OCI-LY3 (cell line): ENCODE data around the gene STARD9.

Source experiments
- EZH2phosphoT487 ChIP-seq: fragments of 200-600 bp; shearing (Covaris generic); IDR thresholded peaks from 2 replicates; pipeline ENCODE4 v1.6.1; 2018; ENCODE audit warnings: antibody characterized with exemption, mixed run types, low read depth
- TF ChIP-seq, protein P1 (sequence below): fragments of 200-600, 300-600 bp; sonication (generic); IDR thresholded peaks from 2 replicates; pipeline ENCODE4 v1.5.1; 2014; ENCODE audit warnings: antibody characterized with exemption, low read length, low read depth

- TF ChIP-seq, protein P1, sequence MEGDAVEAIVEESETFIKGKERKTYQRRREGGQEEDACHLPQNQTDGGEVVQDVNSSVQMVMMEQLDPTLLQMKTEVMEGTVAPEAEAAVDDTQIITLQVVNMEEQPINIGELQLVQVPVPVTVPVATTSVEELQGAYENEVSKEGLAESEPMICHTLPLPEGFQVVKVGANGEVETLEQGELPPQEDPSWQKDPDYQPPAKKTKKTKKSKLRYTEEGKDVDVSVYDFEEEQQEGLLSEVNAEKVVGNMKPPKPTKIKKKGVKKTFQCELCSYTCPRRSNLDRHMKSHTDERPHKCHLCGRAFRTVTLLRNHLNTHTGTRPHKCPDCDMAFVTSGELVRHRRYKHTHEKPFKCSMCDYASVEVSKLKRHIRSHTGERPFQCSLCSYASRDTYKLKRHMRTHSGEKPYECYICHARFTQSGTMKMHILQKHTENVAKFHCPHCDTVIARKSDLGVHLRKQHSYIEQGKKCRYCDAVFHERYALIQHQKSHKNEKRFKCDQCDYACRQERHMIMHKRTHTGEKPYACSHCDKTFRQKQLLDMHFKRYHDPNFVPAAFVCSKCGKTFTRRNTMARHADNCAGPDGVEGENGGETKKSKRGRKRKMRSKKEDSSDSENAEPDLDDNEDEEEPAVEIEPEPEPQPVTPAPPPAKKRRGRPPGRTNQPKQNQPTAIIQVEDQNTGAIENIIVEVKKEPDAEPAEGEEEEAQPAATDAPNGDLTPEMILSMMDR, result no peak
- TF ChIP-seq EZH2phosphoT487, result no peak
Measured at GRCh38 chr15:42675021-42675420, 99.6 kb downstream of the STARD9 start.
